Measurements from ENCODE around the gene IFT172.

- no peak for TF ChIP-seq EZH2 (IDR thresholded peaks at IDR 0.05; ENCODE audit: borderline replicate concordance, insufficient read depth, low read depth, low read length, poor library complexity, severe bottlenecking)
- TF ChIP-seq CTCF (IDR thresholded peaks at IDR 0.05) = no peak
These were observed 61.7 kb downstream of the IFT172 start for GRCh38 chr2:27427863-27428212.

Data from B cell (primary cell).